ENCODE measurements around the gene HILPDA.
"Not testable (repeated sequence)": the region's sequence is repeated elsewhere in the genome, so short reads cannot be mapped to it uniquely, and the experiment has no call there.

The HILPDA gene

DNA sequence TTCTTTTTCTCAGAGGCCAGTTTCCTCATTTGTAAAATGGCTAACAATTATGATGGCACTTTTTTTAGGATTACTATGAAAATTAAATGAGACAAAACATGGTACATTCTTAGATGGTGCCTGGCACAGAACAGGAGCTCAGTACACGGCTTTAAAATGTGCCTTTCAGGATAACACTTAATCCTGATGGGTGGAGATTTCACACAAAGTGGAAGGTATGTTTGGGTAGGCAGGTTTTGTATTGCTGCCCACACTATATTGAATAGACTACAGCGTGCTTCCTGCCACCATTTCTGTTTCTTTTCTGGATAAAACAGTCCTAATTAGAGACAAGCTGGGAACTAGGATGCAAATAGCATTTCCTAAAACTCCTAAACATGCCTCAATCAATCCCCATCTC is 23.9 kb upstream of the HILPDA start:
- DNase-seq (ENCODE audit: low read depth): no peak

DNA sequence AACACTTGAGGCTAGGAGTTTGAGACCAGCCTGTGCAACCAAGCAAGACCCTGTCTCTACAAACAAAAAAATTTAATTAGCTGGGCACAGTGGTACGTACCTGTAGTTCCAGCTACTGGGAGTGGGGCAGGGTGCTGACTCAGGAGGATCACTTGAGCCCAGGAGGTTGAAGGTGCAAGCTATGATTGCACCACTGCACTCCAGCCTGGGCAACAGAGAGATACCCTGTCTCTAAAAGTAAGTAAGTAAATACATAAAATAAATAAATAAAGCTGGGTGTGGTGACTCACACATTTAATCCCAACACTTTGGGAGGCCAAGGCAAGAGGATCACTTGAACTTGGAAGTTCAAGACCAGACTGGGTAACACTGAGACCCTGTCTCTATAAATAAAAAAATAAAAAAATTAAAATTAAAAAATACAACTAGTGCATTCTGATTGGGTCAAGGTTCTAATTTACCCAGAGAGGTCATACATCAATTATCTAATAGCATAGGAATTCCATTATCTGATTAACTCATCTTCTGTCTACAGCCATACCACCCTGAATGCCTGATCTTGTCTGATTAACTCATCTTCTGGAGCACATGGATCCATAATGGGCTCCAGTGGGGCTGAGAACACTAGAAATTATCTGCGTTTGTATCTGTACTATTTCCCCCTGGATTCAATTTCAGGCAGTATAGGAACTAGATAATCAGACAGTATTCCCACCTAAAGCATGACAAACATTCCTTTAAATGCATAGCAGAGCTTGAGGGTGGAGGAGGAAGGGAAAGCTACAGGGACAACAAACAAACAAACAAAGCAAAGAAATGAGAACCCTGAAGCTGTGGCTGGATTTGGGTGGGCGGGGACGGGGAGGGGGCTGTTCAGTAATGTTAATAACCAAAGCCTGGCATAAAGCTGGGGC is 21.0 kb upstream of the HILPDA start:
- no peak for DNase-seq (ENCODE audit: low read depth)

GRCh38 chr7:128435327-128435686 is 20.4 kb upstream of the HILPDA start:
- no peak for DNase-seq (ENCODE audit: low read depth)

DNA sequence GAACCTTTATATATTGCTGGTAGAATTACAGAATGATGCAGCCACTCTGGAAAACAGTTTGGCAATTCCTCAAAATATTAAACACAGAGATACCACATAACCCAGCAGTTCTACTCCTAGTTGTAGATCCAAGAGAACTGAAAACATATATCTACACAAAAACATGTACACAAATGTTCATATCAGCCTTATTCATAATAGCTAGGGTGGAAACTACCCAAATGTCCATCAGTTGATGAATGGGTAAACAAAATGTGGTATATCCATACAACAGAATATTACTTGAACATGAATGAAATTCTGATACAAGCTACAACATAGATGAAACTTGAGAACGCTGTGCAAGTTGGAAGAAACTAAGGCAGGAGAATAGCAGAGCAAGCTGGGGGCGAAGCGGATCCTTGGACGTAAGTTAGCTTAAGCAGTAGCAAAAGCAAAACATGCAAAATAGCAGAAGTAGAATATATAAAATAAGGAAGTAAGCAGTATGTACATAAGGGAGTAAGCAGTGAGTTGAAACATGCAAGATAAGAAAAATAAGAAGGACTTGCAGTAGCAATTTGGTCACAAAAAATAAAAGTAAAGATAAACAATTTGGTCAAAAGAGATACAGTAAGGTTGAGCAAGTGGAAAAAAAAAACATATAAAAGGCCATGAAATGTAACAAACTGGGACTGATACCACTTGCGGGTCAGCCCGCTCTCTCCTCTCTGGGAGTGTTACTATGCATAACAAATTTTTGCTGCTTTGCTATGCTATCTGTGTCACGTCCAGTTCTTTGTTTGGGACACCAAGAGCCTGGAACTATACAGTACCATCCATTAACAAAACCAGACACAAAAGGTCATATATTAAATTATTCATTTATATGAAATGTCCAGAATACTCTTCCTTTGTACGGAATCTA is 18.0 kb upstream of the HILPDA start:
- no peak for DNase-seq (ENCODE audit: low read depth)

DNA sequence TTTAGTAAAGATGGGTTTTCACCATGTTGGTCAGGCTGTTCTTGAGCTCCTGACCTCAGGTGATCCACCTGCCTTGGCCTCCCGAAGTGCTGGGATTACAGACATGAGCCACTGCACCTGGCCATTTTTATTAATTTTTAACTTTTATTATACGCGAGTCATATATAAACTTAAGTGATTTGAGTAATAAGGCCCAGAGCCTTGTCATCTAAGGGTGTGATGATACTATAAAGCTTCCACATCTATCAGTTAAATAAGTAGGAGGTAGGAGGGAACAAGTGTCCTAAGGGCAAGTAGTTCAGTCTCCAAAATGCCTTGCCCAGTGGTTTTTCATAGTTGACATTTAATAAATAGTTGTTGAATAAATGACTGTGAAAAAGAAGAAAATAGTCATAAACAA is 13.3 kb upstream of the HILPDA start:
- DNase-seq (ENCODE audit: low read depth): no peak

DNA sequence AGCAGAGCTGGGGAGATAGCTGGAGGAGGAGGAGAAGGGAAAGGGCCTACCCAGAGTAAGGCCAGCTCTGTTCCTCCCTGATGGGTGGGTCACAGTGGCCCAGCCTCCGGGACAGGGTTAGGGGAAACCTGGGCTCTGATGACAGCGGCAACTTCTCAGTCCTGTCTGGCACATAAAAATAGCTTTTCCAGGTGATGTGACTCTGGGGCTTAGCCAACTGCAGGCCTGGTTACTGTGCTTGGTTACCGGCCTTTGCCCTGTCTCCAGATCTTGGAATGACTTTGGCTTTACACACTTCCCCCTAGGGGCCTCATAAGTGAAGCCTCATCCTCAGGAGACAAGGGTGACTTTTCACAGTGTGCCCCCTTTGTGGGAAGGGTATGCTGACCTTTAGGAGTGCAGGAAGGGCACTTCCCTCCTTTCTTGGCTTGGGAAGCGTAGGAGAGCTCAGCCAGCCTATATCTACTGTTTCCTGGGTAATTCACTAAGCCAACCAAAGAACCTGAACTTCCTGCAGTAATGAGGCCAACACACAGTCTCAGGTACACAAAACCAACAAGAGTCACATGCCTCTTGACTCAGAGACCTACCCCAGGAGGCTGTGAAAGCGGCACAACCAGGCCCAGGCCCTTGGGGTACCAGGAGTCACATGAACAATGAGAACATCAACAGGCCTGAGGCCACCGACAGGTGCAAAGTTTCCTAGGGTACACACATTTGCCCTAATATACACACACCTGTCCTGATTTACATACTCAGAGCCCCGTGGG is 11.7 kb upstream of the HILPDA start:
- no peak for DNase-seq (ENCODE audit: low read depth)

- no peak for DNase-seq (ENCODE audit: low read depth)
Observed at GRCh38 chr7:128446306-128446705, 9.4 kb upstream of the HILPDA start.

DNA sequence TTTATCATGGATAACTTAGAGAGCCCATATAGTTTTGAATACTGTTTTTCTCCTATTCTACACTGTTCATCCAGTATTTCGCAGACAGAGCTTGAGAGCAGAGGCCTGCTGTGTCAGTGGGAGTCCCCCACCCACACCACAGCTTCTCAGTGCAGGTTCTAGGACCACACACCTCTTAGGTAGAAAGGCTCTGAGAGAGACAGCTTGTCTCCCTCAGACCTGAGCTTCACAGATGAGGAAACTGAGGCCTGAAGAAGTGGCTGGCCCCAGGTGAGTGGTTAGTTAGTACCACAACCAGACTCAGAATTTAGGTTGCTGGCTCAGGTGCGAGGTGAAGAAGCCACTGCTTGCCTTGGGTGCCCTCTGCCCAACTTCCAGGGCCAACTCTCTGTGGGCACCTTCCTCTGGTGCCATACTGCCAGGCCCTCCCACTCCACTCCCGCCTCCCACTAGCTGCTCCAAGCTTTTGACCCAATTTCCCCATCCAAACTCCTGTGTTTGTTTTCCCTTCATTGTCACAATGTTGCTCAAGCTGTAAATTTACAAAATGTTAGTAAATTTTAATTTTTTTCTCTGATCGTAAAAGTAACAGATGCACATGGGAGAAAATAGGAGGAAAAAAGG is 7.6 kb upstream of the HILPDA start:
- DNase-seq (ENCODE audit: low read depth): no peak

- no peak for DNase-seq (ENCODE audit: low read depth)
Observed at GRCh38 chr7:128448751-128449302, 6.9 kb upstream of the HILPDA start.

- no peak for DNase-seq (ENCODE audit: low read depth)
Observed at GRCh38 chr7:128450409-128450808, 5.3 kb upstream of the HILPDA start.

- no peak for DNase-seq (ENCODE audit: low read depth)
Observed at GRCh38 chr7:128450913-128451312, 4.8 kb upstream of the HILPDA start.

- DNase-seq (ENCODE audit: low read depth): no peak
Observed at GRCh38 chr7:128452552-128452951, 3.1 kb upstream of the HILPDA start.

DNA sequence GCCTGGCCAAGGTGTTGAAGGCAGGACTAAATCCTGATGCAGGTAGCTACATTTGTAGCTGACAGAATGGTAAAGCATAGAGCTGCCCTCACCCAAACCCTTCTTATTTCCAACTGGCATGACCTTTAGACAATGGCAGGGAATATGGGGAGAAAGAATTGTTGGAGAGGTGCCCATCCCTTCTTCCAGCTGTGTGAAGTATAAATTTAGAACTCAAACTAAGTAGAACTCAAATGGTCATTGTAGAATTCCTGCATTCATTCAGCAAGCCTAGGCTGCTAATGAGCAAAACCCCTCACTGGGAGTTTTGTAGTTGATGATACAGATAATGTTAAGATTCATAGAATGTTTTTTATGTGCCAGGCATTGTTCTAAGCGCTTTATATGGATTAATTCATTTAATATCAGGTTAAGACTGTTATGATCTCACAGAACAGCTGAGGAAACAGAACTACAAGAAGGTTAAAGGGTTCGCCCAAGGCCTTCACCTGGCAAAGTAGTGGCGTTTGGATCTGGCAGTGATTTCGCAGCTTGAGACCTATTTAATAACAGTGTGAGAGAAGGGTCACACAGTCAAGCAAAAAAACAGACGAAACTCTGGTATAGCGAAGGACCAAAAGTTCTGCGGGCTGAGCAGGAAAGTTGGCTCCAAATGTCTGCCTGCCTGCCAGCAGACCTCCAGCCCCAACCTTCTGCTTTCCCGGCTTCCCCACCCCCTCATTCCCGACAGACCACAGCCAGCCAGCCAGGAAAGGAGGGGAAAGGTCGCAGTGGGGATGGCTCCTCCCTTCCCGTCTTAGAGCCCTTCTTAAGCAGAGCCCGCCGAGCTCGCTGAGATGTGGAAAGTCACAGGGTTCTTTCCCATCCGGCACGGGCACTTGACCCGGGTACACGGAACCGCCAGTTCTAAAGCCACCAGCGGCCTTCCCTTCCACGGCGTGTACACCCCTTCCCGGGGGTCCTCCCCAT is 1.6 kb upstream of the HILPDA start:
- DNase-seq (ENCODE audit: low read depth): no peak

DNA sequence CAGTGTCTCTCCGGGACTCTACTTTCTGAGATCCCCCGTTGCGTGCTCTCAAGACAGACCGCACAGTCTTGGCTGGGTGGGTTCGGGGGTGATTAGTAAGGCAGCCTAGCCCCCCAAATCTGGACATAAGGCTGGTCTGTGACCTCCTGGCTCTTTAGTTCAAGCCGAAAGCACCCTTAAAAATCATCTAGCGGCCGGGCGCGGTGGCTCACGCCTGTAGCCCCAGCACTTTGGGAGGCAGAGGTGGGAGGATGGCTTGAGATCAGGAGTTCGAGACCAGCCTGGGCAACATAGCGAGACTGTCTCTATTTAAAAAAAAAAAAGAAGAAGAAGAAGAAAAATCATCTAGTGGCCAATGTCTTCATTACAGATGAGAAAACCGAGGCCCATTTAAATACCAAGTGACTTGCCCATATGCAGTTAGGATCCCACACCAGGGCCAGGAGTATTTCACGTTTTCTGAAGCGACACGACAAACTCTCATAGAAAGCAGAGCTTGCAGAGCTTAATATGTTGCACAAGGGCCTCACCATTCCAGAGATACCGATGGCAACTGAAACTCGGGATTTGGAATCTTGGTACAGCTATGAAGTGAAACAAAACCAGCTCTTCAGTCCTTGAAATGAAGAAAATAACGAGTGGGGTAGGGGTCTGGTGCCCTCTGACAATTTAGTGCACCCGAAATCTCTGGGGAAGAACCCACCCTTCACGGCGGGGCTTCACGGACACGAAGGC is 703 bp upstream of the HILPDA start:
- DNase-seq (ENCODE audit: low read depth): no peak

DNA sequence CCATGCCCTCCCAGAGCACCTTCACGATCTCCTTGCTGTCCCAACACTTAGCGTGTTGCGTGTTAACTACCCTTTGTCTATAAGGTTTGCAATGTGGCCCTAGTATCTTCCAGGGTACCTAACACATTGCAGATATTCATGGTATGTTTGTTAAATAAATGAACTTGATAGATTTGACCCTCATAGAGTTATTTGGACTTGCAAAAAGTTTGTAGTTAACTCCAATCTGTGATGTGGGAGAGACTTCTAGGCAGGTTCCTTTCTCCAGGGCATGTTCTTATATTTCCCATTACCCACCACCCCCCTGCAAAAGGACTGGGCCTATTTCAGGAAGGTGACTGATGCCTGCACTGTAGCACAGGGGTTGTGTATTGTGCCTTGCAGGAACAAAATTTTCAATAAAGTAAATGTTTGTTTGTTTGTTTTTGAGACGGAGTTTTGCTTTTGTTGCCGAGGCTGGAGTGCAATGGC is 612 bp downstream of the HILPDA start:
- DNase-seq (ENCODE audit: low read depth): no peak

GRCh38 chr7:128457385-128457784 is 1.7 kb downstream of the HILPDA start:
- not testable (repeated sequence) for DNase-seq (ENCODE audit: low read depth)

DNA sequence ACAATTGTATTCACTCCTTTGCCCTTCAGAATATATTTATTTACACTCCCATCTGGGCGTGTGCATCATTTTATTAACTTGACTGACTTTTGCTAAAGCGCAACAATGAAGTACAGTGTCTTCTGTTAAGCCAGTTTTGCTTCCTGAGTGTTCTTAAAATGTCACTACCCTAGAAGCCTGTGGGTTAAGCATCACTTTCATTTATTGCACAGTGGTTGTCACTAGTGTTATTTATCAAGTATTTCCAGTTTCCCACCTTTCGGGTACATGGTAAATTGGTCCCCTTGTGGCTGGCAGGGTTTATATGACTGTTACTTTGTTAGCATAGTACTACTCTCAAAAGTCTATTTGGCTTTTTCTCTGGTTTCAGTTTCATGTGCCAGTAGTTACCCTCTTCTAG is 3.3 kb downstream of the HILPDA start:
- DNase-seq (ENCODE audit: low read depth): no peak

GRCh38 chr7:128459394-128459878 is 3.8 kb downstream of the HILPDA start:
- DNase-seq (ENCODE audit: low read depth): no peak

- no peak for DNase-seq (ENCODE audit: low read depth)
Observed at GRCh38 chr7:128462460-128462859, 6.8 kb downstream of the HILPDA start.

Data from stimulated activated CD8-positive, alpha-beta memory T cell treated with anti-CD3 and anti-CD28 coated beads, Interleukin-15, amount 100 ng/mL, for 24 hours (primary cell).